Cerebellar nuclear complex (tissue), 1 donor: ENCODE measurements around the gene TPPP.
"Not testable (repeated sequence)": the region's sequence is repeated elsewhere in the genome, so short reads cannot be mapped to it uniquely, and the experiment has no call there.

Experiments used
- DNase-seq, 2 experiments: peaks; one replicate each; lab custom pipeline; 2025; lab: John Stamatoyannopoulos, UW

TPPP gene

DNA sequence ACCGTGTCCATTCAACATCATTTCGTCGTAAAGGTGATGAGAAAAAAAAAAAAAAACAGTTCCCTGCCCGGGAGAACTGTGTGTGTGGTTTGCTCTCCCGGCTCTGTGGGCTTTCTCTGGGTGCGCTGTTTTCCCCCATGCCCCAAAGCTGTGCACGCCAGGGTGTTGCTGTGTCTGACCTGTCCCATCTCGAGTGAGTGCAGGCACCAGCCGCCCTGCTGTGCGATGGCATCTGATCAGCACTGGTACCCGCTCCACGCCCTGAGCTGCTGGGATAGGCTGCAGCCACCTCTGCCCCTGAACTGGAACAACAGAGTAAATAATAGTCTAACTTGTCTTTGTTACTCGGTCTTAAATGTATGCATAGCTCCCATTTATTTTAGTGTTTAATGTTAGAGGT is 47.7 kb downstream of the TPPP start:
- DNase-seq, result no peak

DNA sequence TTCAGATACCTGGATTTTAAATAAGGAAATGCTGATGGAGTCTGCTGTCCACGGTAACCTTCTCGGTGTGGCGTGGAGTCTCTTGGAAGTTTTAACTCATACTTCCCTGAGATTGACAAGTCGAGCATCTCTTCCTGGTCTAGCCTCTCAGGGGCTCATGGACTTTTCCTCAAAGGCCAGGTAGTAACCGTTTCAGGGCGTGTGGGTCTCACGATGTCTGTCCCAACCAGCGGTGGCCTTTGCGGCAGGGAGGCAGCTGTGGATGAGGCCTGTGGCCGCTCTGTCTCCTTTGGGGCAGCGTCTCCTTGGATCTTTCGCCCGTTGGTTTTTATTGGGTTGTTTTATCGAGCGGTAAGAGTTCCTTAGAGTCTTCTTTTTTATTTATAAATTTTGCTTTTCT is 48.2 kb downstream of the TPPP start:
- no peak for DNase-seq

DNA sequence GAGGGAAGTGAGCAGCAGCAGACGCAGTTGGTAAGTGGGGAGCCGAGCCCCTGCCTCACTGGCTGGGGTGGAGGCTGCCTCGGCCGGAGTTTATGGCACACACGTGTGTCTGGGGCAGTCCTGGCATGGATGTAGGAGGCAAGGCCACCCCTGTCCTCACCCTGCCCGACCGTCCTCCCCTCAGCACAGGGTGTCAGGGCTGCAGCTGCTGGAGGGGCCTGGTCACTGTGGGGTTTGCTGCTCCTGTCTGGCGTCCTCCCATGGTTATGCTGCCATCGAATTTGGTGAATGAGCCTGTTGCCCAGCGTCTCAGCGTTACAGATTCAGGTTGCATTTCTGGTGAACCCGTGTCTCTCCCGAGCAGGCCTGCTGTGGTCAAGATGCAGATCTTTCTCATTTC is 48.6 kb downstream of the TPPP start:
- no peak for DNase-seq

DNA sequence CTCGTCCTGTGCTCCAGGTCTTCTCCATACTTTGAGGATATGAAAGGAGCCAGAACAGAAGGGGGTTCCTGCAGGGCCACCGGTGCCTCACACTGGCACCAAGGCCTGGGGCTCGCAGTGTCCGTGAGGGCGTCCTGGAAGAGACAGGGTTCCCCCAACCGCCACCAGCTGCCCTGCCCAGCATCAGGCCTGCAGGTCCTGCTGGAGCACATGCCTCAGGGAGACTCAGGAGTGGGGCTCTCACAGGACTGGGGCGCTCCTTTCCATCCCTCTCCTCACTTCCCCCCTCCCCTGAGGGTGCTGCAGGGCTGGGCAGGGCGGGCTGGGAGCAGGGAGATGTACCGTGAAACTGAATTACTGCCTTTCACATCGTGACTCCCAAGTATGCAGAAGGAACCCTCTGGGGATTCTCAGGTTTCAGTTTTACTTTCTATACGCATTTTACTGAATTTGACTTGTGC is 49.3 kb downstream of the TPPP start:
- DNase-seq, result no peak

DNA sequence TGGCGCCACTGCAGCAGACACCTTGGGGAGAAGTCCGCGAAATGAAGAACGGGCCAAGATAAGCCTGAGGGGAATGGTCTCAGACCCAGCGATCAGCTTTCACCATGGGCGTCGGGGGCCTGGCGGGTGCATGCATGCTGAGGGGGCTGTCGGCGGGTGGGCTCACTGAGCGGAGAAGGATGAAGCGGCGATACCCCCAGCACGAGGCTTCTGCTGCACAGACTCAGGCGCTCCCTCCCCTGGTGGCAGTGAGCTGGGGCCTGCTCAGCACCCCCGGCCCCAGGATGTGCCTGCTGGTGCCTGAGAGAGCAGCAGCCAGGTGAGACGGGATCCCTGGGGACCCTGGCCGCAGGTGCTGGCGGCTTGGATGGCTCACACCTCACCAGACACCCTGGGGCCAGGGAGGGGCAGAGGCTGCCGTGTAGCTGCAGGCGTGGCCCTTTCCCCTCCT is 49.8 kb downstream of the TPPP start:
- DNase-seq, result no peak

DNA sequence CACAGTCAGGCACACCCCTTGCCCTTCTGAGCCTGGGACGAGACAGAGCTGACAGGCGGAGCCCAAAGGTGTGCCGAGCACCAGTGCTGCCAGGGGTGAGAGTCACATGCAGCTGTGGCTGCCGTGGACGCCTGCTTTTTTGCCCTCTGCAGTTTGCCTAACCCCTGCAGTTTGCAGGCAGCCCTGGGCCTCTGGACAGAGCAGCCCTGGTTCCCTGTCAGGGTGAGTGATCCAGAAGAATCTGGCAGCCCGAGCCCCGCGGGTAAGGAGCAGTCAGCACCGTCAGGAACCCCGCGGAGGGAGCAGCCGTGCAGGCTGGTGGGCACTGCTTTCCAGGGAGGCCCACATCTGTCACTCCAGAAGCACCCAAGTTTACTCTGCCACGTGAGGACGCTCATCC is 50.7 kb downstream of the TPPP start:
- no peak for DNase-seq

DNA sequence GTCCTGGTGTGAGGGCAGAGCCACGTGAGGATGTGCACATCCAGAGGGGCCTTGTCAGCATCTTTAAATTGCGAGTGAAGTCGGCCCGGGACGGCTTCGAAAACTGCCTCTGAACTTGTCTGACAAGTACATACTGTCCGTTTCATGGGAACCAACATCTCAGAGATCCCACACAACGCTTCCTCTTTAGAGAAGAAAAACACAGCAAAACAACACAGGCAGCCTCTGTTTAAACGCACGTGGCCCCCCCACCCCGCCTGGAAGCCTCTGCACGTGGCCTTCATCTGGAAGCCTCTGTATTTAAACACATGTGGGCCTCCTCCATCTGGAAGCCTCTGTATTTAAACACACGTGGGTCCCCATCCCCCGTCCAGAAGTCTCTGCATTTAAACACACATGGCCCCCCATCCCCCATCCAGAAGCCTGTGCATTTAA is 51.8 kb downstream of the TPPP start:
- DNase-seq, result no peak

DNA sequence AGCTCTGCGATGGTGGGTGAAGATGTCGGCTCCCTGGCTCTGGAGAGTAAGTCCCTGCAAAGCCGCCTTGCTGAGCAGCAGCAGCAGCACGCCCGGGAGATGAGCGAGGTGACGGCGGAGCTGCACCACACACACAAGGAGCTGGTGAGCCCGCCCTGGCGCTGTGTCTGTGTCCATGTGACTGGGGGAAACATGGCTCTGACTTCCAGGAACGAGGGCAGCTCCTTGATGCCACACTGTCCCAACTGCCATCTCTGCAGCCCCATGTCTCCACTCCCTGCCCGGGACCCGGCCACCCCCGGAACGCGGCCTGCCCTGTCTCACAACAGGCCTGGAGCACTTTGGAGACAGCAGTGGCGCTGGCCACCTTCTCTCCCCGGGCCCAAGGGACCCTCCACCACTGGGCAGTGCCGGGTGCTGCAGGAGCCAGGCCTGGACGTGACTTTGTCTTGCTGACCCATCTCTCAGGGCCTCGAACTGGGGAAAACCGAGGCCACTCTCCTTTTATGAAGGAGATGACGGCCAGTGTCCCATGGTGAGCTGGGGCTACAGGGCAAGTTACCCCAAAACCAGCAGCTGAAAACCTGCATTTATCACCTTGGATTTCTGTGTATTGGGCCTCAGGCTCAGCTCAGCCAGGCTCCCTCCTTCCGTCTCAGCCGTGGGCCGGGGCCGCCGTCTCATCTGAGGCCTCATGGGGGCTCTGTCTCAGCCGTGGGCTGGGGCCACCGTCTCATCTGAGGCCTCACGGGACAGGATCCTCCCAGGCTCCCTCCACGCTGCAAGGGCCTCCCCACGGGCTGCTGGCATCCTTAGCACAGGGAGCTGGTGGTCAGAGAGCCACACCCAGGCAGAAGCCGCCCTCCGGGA is 52.5 kb downstream of the TPPP start:
- no peak for DNase-seq

DNA sequence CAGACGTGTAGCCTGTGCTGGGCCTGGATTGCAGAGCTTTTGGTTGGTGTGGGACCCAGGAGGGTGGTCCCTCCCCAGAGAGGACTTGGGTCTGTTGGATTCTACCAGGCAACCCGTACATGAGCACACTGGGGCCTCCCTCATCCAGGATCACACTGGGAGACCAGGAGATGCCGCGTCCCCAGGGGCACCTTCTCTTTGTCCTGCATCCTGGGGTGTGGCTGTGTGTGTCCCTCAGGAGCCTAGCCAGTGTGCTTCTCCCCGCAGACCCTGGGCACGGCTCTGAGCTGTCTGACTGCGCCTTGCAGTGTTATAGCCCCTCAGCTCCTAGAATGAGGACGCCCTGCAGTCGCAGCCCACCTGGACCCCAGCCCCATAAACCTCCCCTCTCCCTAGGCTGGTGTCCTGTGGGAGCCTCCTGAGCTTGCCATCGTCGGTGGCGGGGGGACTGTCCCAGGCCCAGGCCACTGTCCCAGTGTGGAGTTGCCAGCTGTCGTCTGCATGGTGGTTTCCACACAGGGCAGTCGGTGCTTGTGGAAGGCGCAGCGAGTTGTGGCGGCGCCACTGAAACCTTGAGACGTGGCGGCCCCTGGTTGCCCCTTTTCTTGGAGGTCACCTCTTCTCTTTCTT is 53.5 kb downstream of the TPPP start:
- no peak for DNase-seq

DNA sequence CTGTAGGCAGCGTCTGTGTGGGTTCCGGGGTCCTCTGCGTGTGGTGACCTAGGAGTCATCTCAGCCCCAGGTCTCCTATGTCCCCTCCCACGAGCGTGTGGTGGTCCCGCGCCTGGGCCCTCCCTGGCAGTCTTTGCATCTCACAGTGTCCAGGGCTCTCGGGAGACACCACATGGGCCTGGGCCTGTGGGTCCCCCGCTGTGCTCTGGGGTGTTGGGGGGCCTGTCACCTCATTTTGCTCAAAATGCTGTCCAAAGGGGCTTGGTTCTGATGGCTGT is 54.0 kb downstream of the TPPP start:
- DNase-seq, result no peak

DNA sequence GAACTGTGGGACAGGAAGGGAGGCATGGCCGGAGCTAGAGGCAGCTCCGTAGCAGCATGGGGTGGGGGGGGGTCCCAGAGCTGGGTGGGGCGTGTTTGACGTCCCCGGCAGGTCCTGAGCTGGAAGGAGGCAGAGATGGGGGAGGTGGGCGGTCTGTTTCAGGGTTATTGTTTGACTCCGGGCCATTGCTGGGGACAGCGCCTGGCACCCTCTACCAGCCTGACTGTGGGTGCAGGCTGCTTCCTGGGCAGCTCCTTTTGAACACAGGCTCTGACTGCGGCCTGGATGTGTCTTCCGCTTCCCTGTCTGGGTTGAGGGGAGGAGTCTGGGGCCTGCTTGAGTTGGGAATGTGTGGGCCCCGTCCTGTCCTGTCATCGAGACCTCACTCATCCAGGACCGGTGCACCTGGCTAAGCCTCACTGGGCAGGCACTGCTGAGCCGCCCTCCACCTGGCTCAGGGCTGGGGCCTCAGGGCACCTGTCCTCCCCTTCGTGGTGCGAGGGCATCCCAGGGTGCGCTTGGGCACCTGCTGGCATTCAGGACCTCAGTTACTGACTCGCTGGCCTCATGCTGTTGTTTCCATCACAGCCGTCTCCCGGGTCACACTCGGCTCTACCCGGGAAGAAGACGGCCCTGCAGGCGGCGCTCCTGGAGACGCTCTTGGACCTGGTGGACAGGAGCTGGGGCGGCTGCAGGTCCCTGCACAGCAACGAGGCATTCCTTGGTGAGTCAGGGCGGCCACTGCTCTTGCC is 54.5 kb downstream of the TPPP start:
- no peak for DNase-seq

DNA sequence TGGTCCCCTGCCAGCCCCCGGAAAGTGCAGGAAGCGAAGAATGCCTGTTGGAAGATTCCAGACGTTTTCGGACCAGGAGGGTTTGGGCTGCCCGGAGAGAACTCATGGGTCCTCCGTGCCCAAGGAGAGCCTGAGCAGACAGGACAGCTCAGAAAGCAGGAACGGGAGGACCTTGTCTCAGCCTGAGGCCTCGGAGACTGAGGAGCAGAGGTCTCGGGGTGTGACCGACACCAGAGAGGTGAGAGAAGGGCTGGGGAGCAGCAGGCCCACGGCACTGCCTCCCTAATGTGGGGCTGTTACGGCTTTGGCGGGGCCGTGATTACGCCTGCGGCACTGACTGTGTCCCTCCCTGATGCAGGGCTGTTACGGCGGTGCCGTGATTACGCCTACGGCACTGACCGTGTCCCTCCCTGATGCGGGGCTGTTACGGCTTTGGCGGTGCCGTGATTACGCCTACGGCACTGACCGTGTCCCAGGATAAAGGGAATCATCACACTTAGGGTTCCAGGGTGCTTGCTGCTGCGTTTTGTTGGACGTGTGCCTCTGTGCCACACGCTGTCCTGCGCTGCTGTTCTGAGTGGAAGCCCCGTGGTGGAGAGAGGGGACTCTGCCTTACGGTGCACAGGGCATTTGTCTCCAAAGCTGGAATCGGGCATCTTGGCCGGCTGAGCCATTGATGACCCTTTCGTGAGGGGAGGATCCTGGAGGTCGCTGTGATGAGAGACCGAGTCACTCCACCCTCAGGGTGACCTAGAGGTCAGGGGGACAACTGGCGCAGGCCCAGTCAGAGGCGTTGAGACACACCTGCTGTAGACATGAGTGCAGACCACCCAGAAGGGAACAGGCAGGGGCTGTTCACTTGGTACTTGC is 55.3 kb downstream of the TPPP start:
- DNase-seq, result no peak

DNA sequence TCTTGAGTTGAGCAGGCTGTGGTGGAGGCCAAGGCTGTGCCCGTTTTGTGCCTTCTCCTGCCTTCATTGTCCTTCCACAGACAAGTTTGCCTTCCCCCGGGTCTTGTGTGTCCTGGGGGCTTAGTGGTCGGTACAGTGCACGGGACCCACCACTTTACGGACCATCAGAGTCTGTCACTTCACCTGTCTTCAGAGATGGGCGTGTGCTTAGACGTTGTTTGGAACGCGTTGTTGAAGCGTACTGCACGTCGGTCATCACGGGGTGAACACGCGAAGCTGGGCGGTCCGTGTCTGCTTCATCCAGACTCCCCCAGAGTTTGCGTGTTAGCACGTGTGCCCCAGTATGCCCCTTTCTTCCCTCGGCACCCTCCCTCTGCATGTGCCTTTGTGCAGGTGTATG is 56.2 kb downstream of the TPPP start:
- no peak for DNase-seq

DNA sequence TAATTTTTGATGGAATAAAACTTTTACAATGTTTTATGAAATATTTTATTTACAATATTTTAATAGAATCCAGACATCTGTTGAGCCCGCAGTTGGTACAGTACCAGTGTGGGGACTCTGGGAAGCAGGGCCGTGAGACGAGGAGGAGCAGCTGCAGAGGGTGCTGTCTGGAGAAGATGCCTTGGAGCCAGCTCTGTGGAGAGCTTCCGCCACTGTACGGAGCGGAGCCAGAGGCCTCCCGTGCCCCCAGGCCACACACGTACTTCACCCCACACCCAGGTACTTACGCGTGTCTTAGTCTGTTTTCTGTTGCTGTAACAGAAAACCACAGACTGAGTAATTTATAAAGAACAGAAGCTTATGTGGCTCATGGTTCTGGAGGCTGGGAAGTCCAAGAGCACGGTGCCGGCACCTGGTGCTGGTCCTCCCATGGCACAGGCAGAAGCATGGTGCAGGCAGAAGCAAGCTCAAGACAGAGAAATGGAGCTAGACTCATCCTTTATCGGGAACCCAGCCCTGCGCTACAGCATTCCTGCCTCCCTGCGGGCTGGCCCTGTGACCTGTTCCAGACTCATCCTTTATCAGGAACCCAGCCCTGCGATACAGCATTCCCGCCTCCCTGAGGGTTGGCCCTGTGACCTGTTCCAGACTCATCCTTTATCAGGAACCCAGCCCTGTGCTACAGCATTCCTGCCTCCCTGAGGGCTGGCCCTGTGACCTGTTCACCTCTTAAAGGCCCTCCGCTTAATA is 57.7 kb downstream of the TPPP start:
- no peak for DNase-seq

DNA sequence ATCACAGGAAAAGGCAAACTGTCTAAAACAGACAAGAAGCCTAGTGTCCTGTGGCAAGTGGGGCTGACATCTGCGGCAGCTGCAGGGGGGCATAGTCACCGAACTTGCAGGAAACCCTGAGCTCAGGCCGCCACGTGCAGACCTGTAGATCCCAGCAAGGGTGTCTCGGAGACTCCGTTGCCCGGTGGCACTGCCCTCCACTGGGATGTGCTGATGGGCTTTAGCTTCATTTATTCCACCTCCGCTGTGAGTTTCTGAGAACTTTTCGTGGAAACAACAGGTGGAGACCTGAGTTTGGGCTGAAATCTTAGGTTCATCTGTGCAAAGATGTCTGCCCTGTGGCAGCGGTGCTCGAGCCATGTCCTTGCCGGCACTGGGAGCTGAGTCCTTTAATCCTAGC is 59.0 kb downstream of the TPPP start:
- no peak for DNase-seq

DNA sequence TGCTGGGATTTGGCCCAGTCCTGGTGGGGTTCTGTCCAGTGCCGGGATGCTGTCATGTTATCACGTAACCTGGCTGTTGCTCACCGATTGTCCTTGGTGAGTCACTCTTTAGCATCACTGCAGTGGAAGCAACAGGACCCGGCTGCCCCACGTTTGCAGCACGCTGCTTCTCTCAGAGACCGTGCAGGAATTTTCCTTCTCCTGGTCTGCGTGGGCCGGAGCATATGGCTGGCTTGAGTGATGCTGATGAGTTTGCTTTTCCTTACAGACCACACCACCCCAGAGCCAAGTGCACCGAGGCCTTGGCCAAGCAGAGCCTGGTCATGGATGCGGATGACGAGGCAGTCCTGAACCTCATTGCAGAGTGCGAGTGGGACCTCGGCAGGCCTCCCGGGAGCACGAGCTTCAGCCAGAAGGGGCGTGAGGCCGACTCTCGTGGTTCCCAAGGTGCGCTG is 59.6 kb downstream of the TPPP start:
- no peak for DNase-seq

DNA sequence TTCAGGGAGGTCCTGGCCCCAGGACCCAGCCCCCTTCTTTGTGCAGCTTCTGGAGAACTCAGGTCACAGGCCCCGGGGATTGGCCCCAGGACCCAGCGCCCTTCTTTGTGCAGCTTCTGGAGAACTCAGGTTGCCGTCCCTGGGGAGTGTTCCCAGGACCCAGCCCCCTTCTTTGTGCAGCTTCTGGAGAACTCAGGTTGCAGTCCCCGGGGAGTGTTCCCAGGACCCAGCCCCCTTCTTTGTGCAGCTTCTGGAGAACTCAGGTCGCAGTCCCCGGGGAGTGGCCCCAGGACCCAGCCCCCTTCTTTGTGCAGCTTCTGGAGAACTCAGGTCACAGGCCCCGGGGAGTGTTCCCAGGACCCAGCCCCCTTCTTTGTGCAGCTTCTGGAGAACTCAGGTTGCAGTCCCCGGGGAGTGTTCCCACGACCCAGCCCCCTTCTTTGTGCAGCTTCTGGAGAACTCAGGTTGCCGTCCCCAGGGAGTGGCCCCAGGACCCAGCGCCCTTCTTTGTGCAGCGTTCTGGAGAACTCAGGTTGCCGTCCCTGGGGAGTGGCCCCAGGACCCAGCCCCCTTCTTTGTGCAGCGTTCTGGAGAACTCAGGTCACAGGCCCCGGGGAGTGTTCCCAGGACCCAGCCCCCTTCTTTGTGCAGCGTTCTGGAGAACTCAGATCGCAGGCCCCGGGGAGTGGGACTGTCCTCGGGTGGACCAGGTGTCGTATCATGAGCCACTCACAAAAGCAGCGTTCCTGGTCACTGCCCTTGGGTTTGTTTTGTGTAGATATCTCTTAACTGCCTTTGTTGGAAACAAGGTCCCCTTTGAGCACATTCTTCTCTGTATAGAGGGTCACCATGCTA is 64.6 kb downstream of the TPPP start:
- not testable (repeated sequence) for DNase-seq

DNA sequence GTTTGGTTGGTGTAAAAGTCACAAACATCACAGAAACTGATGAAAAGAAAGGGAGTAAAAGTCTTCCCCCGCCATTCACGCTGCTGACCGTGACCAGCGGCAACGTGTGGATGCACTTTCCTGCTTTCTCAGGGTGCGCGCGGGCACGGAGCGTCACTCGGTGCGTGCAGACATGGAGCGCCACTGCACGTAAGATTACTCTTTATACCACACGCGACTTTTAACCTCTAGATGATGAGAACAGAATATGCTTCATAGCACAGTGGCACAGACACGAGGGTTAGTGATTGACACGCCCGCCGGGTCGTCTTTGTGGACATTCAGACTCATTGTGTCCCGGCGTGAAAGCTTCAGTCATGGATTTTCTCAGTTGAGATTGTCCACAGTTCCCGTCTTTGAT is 65.3 kb downstream of the TPPP start:
- no peak for DNase-seq

DNA sequence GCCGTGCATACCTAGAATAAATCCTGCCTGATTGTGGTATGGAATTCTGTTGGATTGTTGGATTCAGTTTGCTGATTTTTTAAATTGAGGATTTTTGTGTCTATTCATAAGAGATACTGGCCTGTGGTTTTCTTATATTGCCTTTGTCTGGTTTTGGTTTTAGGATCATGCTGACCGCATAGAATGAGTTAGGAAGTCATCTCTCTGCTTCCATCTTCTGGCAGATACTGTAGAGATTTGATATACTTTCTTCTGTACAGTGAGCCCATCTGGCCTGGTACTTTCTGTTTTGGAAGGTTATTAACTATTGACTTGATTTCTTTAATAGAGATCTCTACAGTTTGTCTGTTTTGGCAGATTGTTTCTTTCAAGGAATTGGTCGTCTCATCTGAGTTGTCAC is 66.3 kb downstream of the TPPP start:
- no peak for DNase-seq

DNA sequence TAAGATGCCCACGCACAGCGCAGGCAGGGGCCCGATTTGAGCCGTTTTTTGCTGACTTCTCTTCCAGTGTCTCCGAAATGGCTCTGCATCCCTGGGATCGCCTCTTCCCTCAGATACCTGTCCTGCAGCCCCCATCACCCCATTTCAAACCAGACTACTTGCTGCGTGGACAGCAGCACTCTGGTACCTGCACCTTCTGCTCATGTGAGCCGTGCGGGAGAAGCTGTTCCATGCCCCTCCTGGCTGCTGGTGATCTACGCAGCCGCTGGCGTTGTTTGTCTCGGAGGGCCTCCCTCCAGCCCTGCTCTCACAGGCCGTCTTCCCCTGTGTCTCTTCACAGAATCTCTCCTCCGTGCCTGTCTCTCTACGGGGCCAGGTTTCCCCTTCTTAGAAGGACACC is 67.6 kb downstream of the TPPP start:
- no peak for DNase-seq

DNA sequence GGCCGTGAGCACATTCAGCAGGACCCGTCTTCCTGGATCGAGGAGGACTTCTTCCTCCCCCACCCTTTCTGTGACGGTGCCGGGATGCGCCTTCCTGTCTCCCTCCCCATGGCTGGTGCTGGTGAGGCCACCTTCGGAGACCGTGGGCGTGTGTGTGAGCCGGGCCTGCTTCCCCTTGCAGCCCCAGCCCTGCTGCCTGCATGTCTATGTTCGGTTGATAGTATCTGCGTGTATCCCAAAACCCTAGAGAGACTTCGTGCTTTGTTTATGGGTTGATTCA is 68.3 kb downstream of the TPPP start:
- DNase-seq, result no peak
